Bladder microvascular endothelial cell (primary cell): Measurements from ENCODE around the gene PRORP. TPM values are rescaled to one million over a fixed set of nuclear protein-coding genes. Genes with fewer than 3 reads are reported as not detected.

Experiments
- total RNA-seq: library from RNA; depleted of rRNA; stranded (reverse); fragments of >200 nt; gene quantifications from 2 replicates; pipeline ENCODE4 v1.2.3, GENCODE V29; 2014

PRORP gene
- 22.8 and 39.5 TPM in 2 replicates for total RNA-seq

GRCh38 chr14:35121887-35122695 lies at the start of gene PRORP, which contains the start of gene PPP2R3C:
Gene PRORP (plus strand): TSS chr14:35122552. CDS start chr14:35123246, 694 bp downstream.
Gene PPP2R3C (minus strand): TSS chr14:35121990. CDS start chr14:35121959, 31 bp downstream.

Other genes starting within 250 kb of the PRORP start
- gene BAZ1A, start 247.2 kb upstream of the PRORP start, total RNA-seq = 34.0 and 71.3 TPM in 2 replicates
- gene SRP54, start 139.6 kb upstream of the PRORP start, total RNA-seq = 49.5 and 88.8 TPM in 2 replicates
- 33.4 and 41.2 TPM in 2 replicates for gene FAM177A1, start 76.3 kb upstream of the PRORP start, total RNA-seq
- 32.4 and 35.0 TPM in 2 replicates for gene PPP2R3C, start 562 bp upstream of the PRORP start, total RNA-seq
- gene PSMA6, start 169.8 kb downstream of the PRORP start, total RNA-seq = 216 and 271 TPM in 2 replicates